DOHH2 (cell line): ENCODE results near the gene NSUN6.
A peak's percentile ranks its signal among the peaks of the same experiment; 100 is the strongest.

ENCODE experiments used
- H3F3A ChIP-seq: fragments of 200-600 bp; sonication (generic), shearing (Covaris generic); 2 replicates; pipeline ENCODE4 v1.6.0; 2016; ENCODE audit warnings: antibody characterized with exemption, mild to moderate bottlenecking; ENCODE audit not compliant: control insufficient read depth, insufficient read depth
- H3K27ac ChIP-seq: fragments of 200-600 bp; sonication (generic); 2 replicates; pipeline ENCODE4 v1.5.1; 2014; ENCODE audit warnings: low read depth, mild to moderate bottlenecking, low read length, moderate library complexity
- H3K27me3 ChIP-seq: fragments of 200-600 bp; sonication (generic); 2 replicates; pipeline ENCODE4 v1.6.1; 2014; ENCODE audit warnings: mild to moderate bottlenecking, low read length, mixed read lengths; ENCODE audit not compliant: control insufficient read depth
- H3K36me3 ChIP-seq: fragments of 200-600 bp; sonication (generic); 2 replicates; pipeline ENCODE4 v1.6.1; 2014; ENCODE audit warnings: mild to moderate bottlenecking, low read length, moderate library complexity, mixed read lengths; ENCODE audit not compliant: control insufficient read depth
- H3K4me1 ChIP-seq: fragments of 200-600 bp; sonication (generic); 2 replicates; pipeline ENCODE4 v1.6.1; 2014; ENCODE audit warnings: mild to moderate bottlenecking, low read length, mixed read lengths; ENCODE audit not compliant: control insufficient read depth
- H3K4me2 ChIP-seq: fragments of 200-600 bp; sonication (generic); 2 replicates; pipeline ENCODE4 v1.6.0; 2014; ENCODE audit warnings: mild to moderate bottlenecking, low read length, moderate library complexity
- H3K4me3 ChIP-seq: fragments of 200-600 bp; sonication (generic); 2 replicates; pipeline ENCODE4 v1.5.1; 2014; ENCODE audit warnings: mild to moderate bottlenecking, low read length, mixed read lengths
- H3K79me2 ChIP-seq: fragments of 200-600 bp; sonication (generic); 2 replicates; pipeline ENCODE4 v1.6.1; 2014; ENCODE audit warnings: mild to moderate bottlenecking, low read length, mixed read lengths; ENCODE audit not compliant: control insufficient read depth
- H3K9me2 ChIP-seq: fragments of 200-600 bp; sonication (generic); replicated peaks from 2 replicates; pipeline ENCODE4 v1.6.1; 2014; ENCODE audit warnings: mild to moderate bottlenecking, low read length, mixed read lengths; ENCODE audit not compliant: control insufficient read depth
- H3K9me3 ChIP-seq: fragments of 200-600 bp; sonication (generic); 2 replicates; pipeline ENCODE4 v1.6.1; 2014; ENCODE audit warnings: antibody characterized with exemption, low read length, mixed read lengths; ENCODE audit not compliant: control insufficient read depth, insufficient read depth
- H4K20me1 ChIP-seq: fragments of 200-600 bp; sonication (generic); 2 replicates; pipeline ENCODE4 v1.6.0; 2014; ENCODE audit warnings: low read depth, mild to moderate bottlenecking, antibody characterized with exemption, low read length, moderate library complexity; ENCODE audit not compliant: control insufficient read depth, insufficient read depth
- CTCF ChIP-seq: fragments of 200-600 bp; sonication (generic); IDR thresholded peaks from one replicate; pipeline ENCODE4 v1.5.1; 2014; ENCODE audit warnings: antibody characterized with exemption, mild to moderate bottlenecking, low read depth, low read length; ENCODE audit not compliant: poor library complexity, severe bottlenecking
- EZH2phosphoT487 ChIP-seq: fragments of 200-600 bp; sonication (generic); IDR thresholded peaks from 2 replicates; pipeline ENCODE4 v1.6.1; 2017; ENCODE audit warnings: borderline replicate concordance, mild to moderate bottlenecking, antibody characterized with exemption, low read length, moderate library complexity, mixed read lengths

The NSUN6 gene

GRCh38 chr10:18665815-18666558 is 14.6 kb upstream of the NSUN6 start:
- Histone ChIP-seq H3K4me2 (no peak overlapping the region), H3K4me3 (no peak overlapping the region), H3K79me2 (peaks cover 80% of the 10 kb centered on the region), H3K27me3 (no peaks in the 10 kb centered on the region), H3K4me1 (peaks cover 14% of the 10 kb centered on the region), H3K27ac (no peak overlapping the region), H3F3A (no peaks in the 10 kb centered on the region), H4K20me1 (peaks cover 9% of the 10 kb centered on the region), H3K36me3 (peaks cover 45% of the 10 kb centered on the region), H3K9me3 (no peaks in the 10 kb centered on the region), H3K9me2 (no peaks in the 10 kb centered on the region)
- no peak for TF ChIP-seq CTCF

DNA sequence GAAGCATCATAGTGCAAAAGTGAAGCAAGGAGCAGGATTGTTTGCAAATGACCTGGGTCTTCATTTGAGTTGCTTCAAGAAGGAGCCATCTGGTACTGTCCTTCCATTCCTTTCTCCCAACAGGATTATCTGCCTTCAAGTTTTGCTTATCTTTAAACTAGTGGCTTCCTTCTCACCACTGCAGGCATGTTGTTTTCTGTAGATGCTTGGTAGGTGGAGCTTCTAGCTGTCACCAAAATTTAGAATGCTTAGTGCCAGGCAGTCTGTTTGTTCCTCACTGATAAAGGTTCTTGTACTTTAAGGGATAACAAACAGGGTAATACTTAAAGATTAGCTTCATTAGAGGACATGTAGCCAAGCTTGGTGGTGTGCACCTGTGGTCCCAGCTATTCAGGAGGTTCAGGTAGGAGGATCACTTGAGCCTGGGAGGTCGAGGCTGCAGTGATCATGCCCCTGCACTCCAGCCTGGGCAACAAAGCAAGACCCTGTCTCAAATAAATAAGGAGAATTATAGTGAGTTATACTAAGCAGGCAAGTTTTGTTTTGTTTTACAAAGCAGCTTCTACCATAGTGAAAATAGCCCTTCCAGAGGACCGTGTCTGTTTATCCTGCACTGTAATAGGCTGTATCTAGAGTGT is 13.6 kb upstream of the NSUN6 start:
- no peaks in the 10 kb centered on the region for H3K27me3 ChIP-seq
- no peak overlapping the region for H3K4me3 ChIP-seq
- no peak overlapping the region for H3K27ac ChIP-seq
- H3K36me3 ChIP-seq, result peaks cover 37% of the 10 kb centered on the region
- no peaks in the 10 kb centered on the region for H3K9me3 ChIP-seq
- H3K4me1 ChIP-seq, result peaks cover 16% of the 10 kb centered on the region
- no peak overlapping the region for H3K4me2 ChIP-seq
- TF ChIP-seq CTCF (no peak), EZH2phosphoT487 (no peak)
- peaks cover 9% of the 10 kb centered on the region for H4K20me1 ChIP-seq
- H3K9me2 ChIP-seq, result no peaks in the 10 kb centered on the region
- no peaks in the 10 kb centered on the region for H3F3A ChIP-seq
- peaks cover 88% of the 10 kb centered on the region for H3K79me2 ChIP-seq

GRCh38 chr10:18660816-18661431 is 9.5 kb upstream of the NSUN6 start:
- H3K27ac ChIP-seq, result no peak overlapping the region
- H3F3A ChIP-seq, result no peaks in the 10 kb centered on the region
- peak overlapping the region; percentile 65 for H3K4me2 ChIP-seq
- no peaks in the 10 kb centered on the region for H3K9me3 ChIP-seq
- H4K20me1 ChIP-seq, result peaks cover 9% of the 10 kb centered on the region; the same call in 1 of the 2 replicates
- peaks cover 85% of the 10 kb centered on the region for H3K79me2 ChIP-seq
- peaks cover 25% of the 10 kb centered on the region for H3K4me1 ChIP-seq
- peaks cover 15% of the 10 kb centered on the region for H3K36me3 ChIP-seq
- peak overlapping the region; percentile 82 for H3K4me3 ChIP-seq
- H3K9me2 ChIP-seq, result no peaks in the 10 kb centered on the region
- H3K27me3 ChIP-seq, result no peaks in the 10 kb centered on the region
- TF ChIP-seq CTCF (no peak), EZH2phosphoT487 (no peak)
